WTC11 (cell line): ENCODE results near the gene FCN3. TPM values are rescaled to one million over a fixed set of nuclear protein-coding genes. Genes with fewer than 3 reads are reported as not detected.

Source experiments
- ATF1 ChIP-seq: sonication (generic); formaldehyde crosslinking; IDR thresholded peaks from 2 replicates; pipeline ENCODE4 v1.8.1; 2023; ENCODE audit warnings: mild to moderate bottlenecking, moderate library complexity, missing genetic modification reagents
- CBFB ChIP-seq: sonication (generic); formaldehyde crosslinking; IDR thresholded peaks from 2 replicates; pipeline ENCODE4 v1.8.1; 2022; ENCODE audit warnings: mild to moderate bottlenecking, low read depth, missing genetic modification reagents
- E2F5 ChIP-seq: sonication (generic); formaldehyde crosslinking; IDR thresholded peaks from 2 replicates; pipeline ENCODE4 v1.8.1; 2022; ENCODE audit warnings: mild to moderate bottlenecking, moderate library complexity, missing genetic modification reagents
- ELF4 ChIP-seq: sonication (generic); formaldehyde crosslinking; IDR thresholded peaks from 2 replicates; pipeline ENCODE4 v1.8.1; 2022; ENCODE audit warnings: low read depth, mild to moderate bottlenecking, moderate library complexity, missing genetic modification reagents
- ERG ChIP-seq: fragments of 250-450 bp; sonication (Bioruptor Pico); IDR thresholded peaks from 2 replicates; pipeline ENCODE4 v1.8.0; 2021; ENCODE audit warnings: mild to moderate bottlenecking
- GTF2I ChIP-seq: fragments of 250-450 bp; sonication (Bioruptor Pico); conservative IDR thresholded peaks from 2 replicates; pipeline ENCODE4 v1.4.0; 2021; ENCODE audit warnings: mild to moderate bottlenecking
- HMGA2 ChIP-seq: fragments of 250-450 bp; sonication (Bioruptor Pico); IDR thresholded peaks from 2 replicates; pipeline ENCODE4 v1.4.0; 2021; ENCODE audit warnings: mild to moderate bottlenecking, moderate library complexity
- IRF2 ChIP-seq: sonication (generic); formaldehyde crosslinking; IDR thresholded peaks from 2 replicates; pipeline ENCODE4 v1.8.0; 2022; ENCODE audit warnings: low read depth, missing genetic modification reagents, borderline replicate concordance
- JUN ChIP-seq: sonication (generic); formaldehyde crosslinking; IDR thresholded peaks from 2 replicates; pipeline ENCODE4 v1.8.0; 2023; ENCODE audit warnings: mild to moderate bottlenecking, missing genetic modification reagents
- KAT7 ChIP-seq: sonication (generic); formaldehyde crosslinking; IDR thresholded peaks from 2 replicates; pipeline ENCODE4 v1.8.1; 2023; ENCODE audit warnings: missing genetic modification reagents, mild to moderate bottlenecking, borderline replicate concordance
- MXD4 ChIP-seq: fragments of 250-450 bp; sonication (Bioruptor Pico); IDR thresholded peaks from 2 replicates; pipeline ENCODE4 v1.8.0; 2021; ENCODE audit warnings: mild to moderate bottlenecking, moderate library complexity, borderline replicate concordance
- NFATC4 ChIP-seq: fragments of 250-450 bp; sonication (Bioruptor Pico); IDR thresholded peaks from 2 replicates; pipeline ENCODE4 v1.9.0; 2021; ENCODE audit warnings: mild to moderate bottlenecking
- NR2C2 ChIP-seq: sonication (generic); formaldehyde crosslinking; IDR thresholded peaks from 2 replicates; pipeline ENCODE4 v1.8.0; 2022; ENCODE audit warnings: mild to moderate bottlenecking, missing genetic modification reagents
- RELA ChIP-seq: sonication (generic); formaldehyde crosslinking; IDR thresholded peaks from 2 replicates; pipeline ENCODE4 v1.8.1; 2022; ENCODE audit warnings: missing genetic modification reagents, mild to moderate bottlenecking, borderline replicate concordance
- RORB ChIP-seq: fragments of 250-450 bp; sonication (Bioruptor Pico); IDR thresholded peaks from 2 replicates; pipeline ENCODE4 v1.9.0; 2021; ENCODE audit warnings: mild to moderate bottlenecking
- SMAD4 ChIP-seq: sonication (generic); formaldehyde crosslinking; IDR thresholded peaks from 2 replicates; pipeline ENCODE4 v1.8.0; 2022; ENCODE audit warnings: mild to moderate bottlenecking, missing genetic modification reagents
- TCF7 ChIP-seq: sonication (generic); formaldehyde crosslinking; IDR thresholded peaks from 2 replicates; pipeline ENCODE4 v1.8.0; 2022; ENCODE audit warnings: mild to moderate bottlenecking, low read depth, missing genetic modification reagents, moderate library complexity
- ZNF121 ChIP-seq: sonication (generic); formaldehyde crosslinking; IDR thresholded peaks from 2 replicates; pipeline ENCODE4 v1.8.0; 2023; ENCODE audit warnings: missing genetic modification reagents
- ZNF232 ChIP-seq: sonication (generic); formaldehyde crosslinking; IDR thresholded peaks from 2 replicates; pipeline ENCODE4 v1.8.0; 2022; ENCODE audit warnings: mild to moderate bottlenecking, missing genetic modification reagents
- ZNF423 ChIP-seq: fragments of 250-450 bp; sonication (Bioruptor Pico); IDR thresholded peaks from 2 replicates; pipeline ENCODE4 v2.1.2; 2022; ENCODE audit warnings: mild to moderate bottlenecking, moderate library complexity
- ZNF671 ChIP-seq: fragments of 250-450 bp; sonication (Bioruptor Pico); IDR thresholded peaks from 2 replicates; pipeline ENCODE4 v1.8.0; 2021; ENCODE audit warnings: mild to moderate bottlenecking
- total RNA-seq: library from RNA; stranded (reverse); gene quantifications from 3 replicates; pipeline ENCODE4 v1.2.3, GENCODE V29; 2021
- TF ChIP-seq, protein P1 (sequence below): sonication (generic); formaldehyde crosslinking; conservative IDR thresholded peaks from 2 replicates; pipeline ENCODE4 v1.8.1; 2022; ENCODE audit warnings: mild to moderate bottlenecking, missing genetic modification reagents
- TF ChIP-seq, protein P2 (sequence below): sonication (generic); formaldehyde crosslinking; IDR thresholded peaks from 2 replicates; pipeline ENCODE4 v1.8.0; 2023; ENCODE audit warnings: missing genetic modification reagents
- TF ChIP-seq, protein P3 (sequence below): sonication (generic); formaldehyde crosslinking; conservative IDR thresholded peaks from 2 replicates; pipeline ENCODE4 v1.8.1; 2023; ENCODE audit warnings: mild to moderate bottlenecking, low read depth, missing genetic modification reagents, moderate library complexity
- TF ChIP-seq, protein P4 (sequence below): sonication (generic); formaldehyde crosslinking; IDR thresholded peaks from 2 replicates; pipeline ENCODE4 v1.8.1; 2022; ENCODE audit warnings: low read depth, missing genetic modification reagents, borderline replicate concordance
- TF ChIP-seq, protein P5 (sequence below): sonication (generic); formaldehyde crosslinking; IDR thresholded peaks from 2 replicates; pipeline ENCODE4 v1.8.1; 2022; ENCODE audit warnings: missing genetic modification reagents, borderline replicate concordance
- TF ChIP-seq, protein P6 (sequence below): fragments of 250-450 bp; sonication (Bioruptor Pico); IDR thresholded peaks from 2 replicates; pipeline ENCODE4 v1.9.0; 2021; ENCODE audit warnings: mild to moderate bottlenecking

FCN3 gene
- total RNA-seq, 1 experiment from 2014 or later: 0.98 TPM

DNA sequence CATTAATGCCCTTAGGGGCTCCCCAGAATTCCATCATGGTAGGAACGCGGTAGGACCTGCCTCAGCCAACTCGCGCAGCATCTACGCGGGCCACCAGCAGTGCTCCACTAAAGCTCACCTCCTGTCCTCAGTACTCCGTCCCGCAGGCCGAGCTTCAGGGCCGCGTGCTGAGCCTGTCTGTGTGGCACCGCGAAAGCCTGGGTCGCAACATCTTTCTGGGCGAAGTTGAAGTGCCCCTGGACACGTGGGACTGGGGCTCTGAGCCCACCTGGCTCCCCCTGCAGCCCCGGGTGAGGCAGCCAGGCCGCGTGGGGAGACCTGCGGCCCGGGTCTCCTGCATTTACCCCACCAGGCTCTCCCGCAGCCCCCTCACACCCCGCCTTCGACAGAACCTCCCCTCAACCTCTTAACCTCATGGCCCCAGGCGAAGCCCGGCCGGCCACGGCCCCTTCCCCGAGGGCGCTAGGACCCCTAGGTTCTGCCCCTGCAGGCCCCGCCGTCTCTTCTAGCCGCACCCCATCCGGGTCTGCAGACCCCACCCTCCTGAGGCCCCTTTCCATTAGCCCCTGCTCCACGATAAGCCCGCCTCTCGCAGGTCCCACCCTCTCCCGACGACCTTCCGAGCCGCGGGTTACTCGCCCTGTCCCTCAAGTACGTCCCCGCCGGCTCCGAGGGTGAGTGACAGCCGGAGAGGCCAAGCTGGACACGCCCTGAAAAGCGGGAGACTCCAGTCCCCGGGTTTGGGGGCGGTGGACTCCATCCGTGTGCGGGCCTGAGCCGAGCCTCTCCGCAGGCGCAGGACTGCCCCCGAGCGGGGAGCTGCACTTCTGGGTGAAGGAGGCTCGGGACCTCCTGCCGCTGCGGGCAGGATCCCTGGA lies 23.7 kb downstream of the FCN3 start (continued):
- TF ChIP-seq, protein P1, sequence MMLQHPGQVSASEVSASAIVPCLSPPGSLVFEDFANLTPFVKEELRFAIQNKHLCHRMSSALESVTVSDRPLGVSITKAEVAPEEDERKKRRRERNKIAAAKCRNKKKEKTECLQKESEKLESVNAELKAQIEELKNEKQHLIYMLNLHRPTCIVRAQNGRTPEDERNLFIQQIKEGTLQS (CRISPR knock-in tag): 0 out of 2 replicates have a peak, but pooled peaks have one; percentile 65
- TF ChIP-seq NFATC4 (CRISPR knock-in tag): no peak
- TF ChIP-seq KAT7 (CRISPR knock-in tag): 0 out of 2 replicates have a peak, but pooled peaks have one; percentile 2
- no peak for TF ChIP-seq TCF7 (CRISPR knock-in tag)
- TF ChIP-seq ERG (CRISPR knock-in tag): peak; percentile 69; the same call in 1 of the 2 replicates
- no peak for TF ChIP-seq ZNF671
- TF ChIP-seq, protein P2, sequence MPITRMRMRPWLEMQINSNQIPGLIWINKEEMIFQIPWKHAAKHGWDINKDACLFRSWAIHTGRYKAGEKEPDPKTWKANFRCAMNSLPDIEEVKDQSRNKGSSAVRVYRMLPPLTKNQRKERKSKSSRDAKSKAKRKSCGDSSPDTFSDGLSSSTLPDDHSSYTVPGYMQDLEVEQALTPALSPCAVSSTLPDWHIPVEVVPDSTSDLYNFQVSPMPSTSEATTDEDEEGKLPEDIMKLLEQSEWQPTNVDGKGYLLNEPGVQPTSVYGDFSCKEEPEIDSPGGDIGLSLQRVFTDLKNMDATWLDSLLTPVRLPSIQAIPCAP (CRISPR knock-in tag): peak; percentile 76
- no peak for TF ChIP-seq ZNF121
- 0 out of 2 replicates have a peak, but pooled peaks have one; percentile 52 for TF ChIP-seq E2F5 (CRISPR knock-in tag)
- peak; percentile 90; the same call in 1 of the 2 replicates for TF ChIP-seq JUN (CRISPR knock-in tag)
- TF ChIP-seq RELA (CRISPR knock-in tag): no peak
- TF ChIP-seq, protein P3, sequence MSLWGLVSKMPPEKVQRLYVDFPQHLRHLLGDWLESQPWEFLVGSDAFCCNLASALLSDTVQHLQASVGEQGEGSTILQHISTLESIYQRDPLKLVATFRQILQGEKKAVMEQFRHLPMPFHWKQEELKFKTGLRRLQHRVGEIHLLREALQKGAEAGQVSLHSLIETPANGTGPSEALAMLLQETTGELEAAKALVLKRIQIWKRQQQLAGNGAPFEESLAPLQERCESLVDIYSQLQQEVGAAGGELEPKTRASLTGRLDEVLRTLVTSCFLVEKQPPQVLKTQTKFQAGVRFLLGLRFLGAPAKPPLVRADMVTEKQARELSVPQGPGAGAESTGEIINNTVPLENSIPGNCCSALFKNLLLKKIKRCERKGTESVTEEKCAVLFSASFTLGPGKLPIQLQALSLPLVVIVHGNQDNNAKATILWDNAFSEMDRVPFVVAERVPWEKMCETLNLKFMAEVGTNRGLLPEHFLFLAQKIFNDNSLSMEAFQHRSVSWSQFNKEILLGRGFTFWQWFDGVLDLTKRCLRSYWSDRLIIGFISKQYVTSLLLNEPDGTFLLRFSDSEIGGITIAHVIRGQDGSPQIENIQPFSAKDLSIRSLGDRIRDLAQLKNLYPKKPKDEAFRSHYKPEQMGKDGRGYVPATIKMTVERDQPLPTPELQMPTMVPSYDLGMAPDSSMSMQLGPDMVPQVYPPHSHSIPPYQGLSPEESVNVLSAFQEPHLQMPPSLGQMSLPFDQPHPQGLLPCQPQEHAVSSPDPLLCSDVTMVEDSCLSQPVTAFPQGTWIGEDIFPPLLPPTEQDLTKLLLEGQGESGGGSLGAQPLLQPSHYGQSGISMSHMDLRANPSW: no peak
- no peak for TF ChIP-seq GTF2I (CRISPR knock-in tag)
- no peak for TF ChIP-seq IRF2 (CRISPR knock-in tag)
- no peak; the same call in none of the 2 replicates for TF ChIP-seq ZNF423 (CRISPR knock-in tag)
- no peak for TF ChIP-seq RORB (CRISPR knock-in tag)
- TF ChIP-seq NR2C2 (CRISPR knock-in tag): peak; percentile 74; the same call in 1 of the 2 replicates
- TF ChIP-seq, protein P4, sequence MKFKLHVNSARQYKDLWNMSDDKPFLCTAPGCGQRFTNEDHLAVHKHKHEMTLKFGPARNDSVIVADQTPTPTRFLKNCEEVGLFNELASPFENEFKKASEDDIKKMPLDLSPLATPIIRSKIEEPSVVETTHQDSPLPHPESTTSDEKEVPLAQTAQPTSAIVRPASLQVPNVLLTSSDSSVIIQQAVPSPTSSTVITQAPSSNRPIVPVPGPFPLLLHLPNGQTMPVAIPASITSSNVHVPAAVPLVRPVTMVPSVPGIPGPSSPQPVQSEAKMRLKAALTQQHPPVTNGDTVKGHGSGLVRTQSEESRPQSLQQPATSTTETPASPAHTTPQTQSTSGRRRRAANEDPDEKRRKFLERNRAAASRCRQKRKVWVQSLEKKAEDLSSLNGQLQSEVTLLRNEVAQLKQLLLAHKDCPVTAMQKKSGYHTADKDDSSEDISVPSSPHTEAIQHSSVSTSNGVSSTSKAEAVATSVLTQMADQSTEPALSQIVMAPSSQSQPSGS: no peak
- no peak for TF ChIP-seq CBFB
- TF ChIP-seq, protein P5, sequence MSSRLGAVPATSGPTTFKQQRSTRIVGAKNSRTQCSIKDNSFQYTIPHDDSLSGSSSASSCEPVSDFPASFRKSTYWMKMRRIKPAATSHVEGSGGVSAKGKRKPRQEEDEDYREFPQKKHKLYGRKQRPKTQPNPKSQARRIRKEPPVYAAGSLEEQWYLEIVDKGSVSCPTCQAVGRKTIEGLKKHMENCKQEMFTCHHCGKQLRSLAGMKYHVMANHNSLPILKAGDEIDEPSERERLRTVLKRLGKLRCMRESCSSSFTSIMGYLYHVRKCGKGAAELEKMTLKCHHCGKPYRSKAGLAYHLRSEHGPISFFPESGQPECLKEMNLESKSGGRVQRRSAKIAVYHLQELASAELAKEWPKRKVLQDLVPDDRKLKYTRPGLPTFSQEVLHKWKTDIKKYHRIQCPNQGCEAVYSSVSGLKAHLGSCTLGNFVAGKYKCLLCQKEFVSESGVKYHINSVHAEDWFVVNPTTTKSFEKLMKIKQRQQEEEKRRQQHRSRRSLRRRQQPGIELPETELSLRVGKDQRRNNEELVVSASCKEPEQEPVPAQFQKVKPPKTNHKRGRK (CRISPR knock-in tag): no peak
- no peak for TF ChIP-seq MXD4 (CRISPR knock-in tag)
- TF ChIP-seq ELF4 (CRISPR knock-in tag): no peak
- TF ChIP-seq HMGA2: no peak
- TF ChIP-seq ATF1 (CRISPR knock-in tag): no peak
- peak; percentile 15; the same call in 1 of the 2 replicates for TF ChIP-seq ZNF232 (CRISPR knock-in tag)
- TF ChIP-seq, protein P6, sequence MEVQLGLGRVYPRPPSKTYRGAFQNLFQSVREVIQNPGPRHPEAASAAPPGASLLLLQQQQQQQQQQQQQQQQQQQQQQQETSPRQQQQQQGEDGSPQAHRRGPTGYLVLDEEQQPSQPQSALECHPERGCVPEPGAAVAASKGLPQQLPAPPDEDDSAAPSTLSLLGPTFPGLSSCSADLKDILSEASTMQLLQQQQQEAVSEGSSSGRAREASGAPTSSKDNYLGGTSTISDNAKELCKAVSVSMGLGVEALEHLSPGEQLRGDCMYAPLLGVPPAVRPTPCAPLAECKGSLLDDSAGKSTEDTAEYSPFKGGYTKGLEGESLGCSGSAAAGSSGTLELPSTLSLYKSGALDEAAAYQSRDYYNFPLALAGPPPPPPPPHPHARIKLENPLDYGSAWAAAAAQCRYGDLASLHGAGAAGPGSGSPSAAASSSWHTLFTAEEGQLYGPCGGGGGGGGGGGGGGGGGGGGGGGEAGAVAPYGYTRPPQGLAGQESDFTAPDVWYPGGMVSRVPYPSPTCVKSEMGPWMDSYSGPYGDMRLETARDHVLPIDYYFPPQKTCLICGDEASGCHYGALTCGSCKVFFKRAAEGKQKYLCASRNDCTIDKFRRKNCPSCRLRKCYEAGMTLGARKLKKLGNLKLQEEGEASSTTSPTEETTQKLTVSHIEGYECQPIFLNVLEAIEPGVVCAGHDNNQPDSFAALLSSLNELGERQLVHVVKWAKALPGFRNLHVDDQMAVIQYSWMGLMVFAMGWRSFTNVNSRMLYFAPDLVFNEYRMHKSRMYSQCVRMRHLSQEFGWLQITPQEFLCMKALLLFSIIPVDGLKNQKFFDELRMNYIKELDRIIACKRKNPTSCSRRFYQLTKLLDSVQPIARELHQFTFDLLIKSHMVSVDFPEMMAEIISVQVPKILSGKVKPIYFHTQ (CRISPR knock-in tag): no peak
- peak; percentile 92 for TF ChIP-seq SMAD4 (CRISPR knock-in tag)
